Aorta (tissue), 5 donors: ENCODE results near the gene RBMS1. TPM values are rescaled to one million over a fixed set of nuclear protein-coding genes. Genes with fewer than 3 reads are reported as not detected.

Experiments
- ATAC-seq: fragments of 200-7000 bp; cut with Tn5 transposase; one replicate; pipeline ENCODE4 v1.9.1; 2022; ENCODE audit warnings: moderate library complexity; ENCODE audit not compliant: low FRiP score
- DNase-seq, 2 donors: peaks; one replicate each; pipeline ENCODE4 v3.0.0-alpha.2; 2020
- H3K27ac ChIP-seq, 2 donors: one replicate each; pipeline ENCODE4 v1.5.1; 2013; ENCODE audit warnings: low read length in 2 of 2, mild to moderate bottlenecking in 2 of 2, moderate library complexity in 2 of 2, control low read depth in 1 of 2, inconsistent platforms in 1 of 2, low read depth in 1 of 2
- H3K27me3 ChIP-seq, 2 donors: one replicate each; pipeline ENCODE4 v1.6.1; 2013; ENCODE audit warnings: control low read depth in 1 of 2, low read length in 1 of 2, mild to moderate bottlenecking in 1 of 2, moderate library complexity in 1 of 2; ENCODE audit not compliant: insufficient read depth in 2 of 2, control insufficient read depth in 1 of 2
- H3K36me3 ChIP-seq, 2 donors: one replicate each; pipeline ENCODE4 v1.6.1; 2013; ENCODE audit warnings: control low read depth in 1 of 2, low read length in 1 of 2, mild to moderate bottlenecking in 1 of 2; ENCODE audit not compliant: insufficient read depth in 2 of 2, control insufficient read depth in 1 of 2
- H3K4me1 ChIP-seq, 2 donors: one replicate each; pipeline ENCODE4 v1.6.1; 2013; ENCODE audit warnings: low read length in 2 of 2, control low read depth in 1 of 2, mild to moderate bottlenecking in 1 of 2, moderate library complexity in 1 of 2; ENCODE audit not compliant: insufficient read depth in 2 of 2, control insufficient read depth in 1 of 2
- H3K4me3 ChIP-seq, 2 donors: one replicate each; pipeline ENCODE4 v1.5.1; 2013; ENCODE audit warnings: low read length in 2 of 2, control low read depth in 1 of 2, mild to moderate bottlenecking in 1 of 2
- H3K9me3 ChIP-seq: one replicate; pipeline ENCODE4 v1.6.1; 2013; ENCODE audit warnings: mild to moderate bottlenecking, low read length; ENCODE audit not compliant: control insufficient read depth
- WGBS, 2 donors: extraction: QIAGEN DNeasy Blood & Tissue Kit; methylation state at CpG; one replicate each; pipeline ENCODE4 v1.1.7; 2013; 5-methylcytosine and 5-hydroxymethylcytosine counted together
- intact Hi-C, 2 donors: fragments of 100-400 bp; cut with DNase I; formaldehyde crosslinking; loops; one replicate each; pipeline versions ENCODE4 v1.14.2 to v1.15.0; 2022
- polyA plus RNA-seq, 2 donors: library from polyadenylated mRNA; stranded (reverse); fragments of 200-250 nt; gene quantifications; one replicate each; pipeline ENCODE4 v1.2.3, GENCODE V29; 2013
- total RNA-seq, 2 donors: library from RNA; stranded (reverse); fragmentation: NEBNext Ultra II Directional; extraction: Animal tissue kit (Norgen Biotek cat#: 25700); gene quantifications; one replicate each; pipeline ENCODE4 v1.2.1, GENCODE V29; 2021
- donor health status: healthy with polysubstance abuse.
- donor health status: Bipolar disorder and iron deficiency.
- donor health status: DM: no; HTN: no; CAD: no.
- donor health status: DM: no; HTN: no; CAD: no.
- donor health status: DM: yes; HTN: yes; CAD: no.

The RBMS1 gene
- total and polyA plus RNA-seq, 4 donors: 32.8 to 146 (median 99.3) TPM

GRCh38 chr2:160254189-160254762 lies 239.3 kb downstream of the RBMS1 start:
- DNase-seq: no peak
- no peak overlapping the region for H3K4me3 ChIP-seq
- intact Hi-C loops: loop anchor here in 1 of 2 donors (5.0 kb wide), 1 partner anchor 738 kb away; no protein-coding TSS in a partner anchor
- WGBS, 2 donors: 69 to 75% methylated on average over 6 of the region's 6 CpGs
- H3K27ac ChIP-seq: no peak overlapping the region
- ATAC-seq: no peak
- no peaks in the 10 kb centered on the region for H3K36me3 ChIP-seq
- H3K9me3 ChIP-seq: no peaks in the 10 kb centered on the region
- peaks cover 1 to 5% of the 10 kb centered on the region in 2 donors for H3K4me1 ChIP-seq
- no peaks in the 10 kb centered on the region for H3K27me3 ChIP-seq

DNA sequence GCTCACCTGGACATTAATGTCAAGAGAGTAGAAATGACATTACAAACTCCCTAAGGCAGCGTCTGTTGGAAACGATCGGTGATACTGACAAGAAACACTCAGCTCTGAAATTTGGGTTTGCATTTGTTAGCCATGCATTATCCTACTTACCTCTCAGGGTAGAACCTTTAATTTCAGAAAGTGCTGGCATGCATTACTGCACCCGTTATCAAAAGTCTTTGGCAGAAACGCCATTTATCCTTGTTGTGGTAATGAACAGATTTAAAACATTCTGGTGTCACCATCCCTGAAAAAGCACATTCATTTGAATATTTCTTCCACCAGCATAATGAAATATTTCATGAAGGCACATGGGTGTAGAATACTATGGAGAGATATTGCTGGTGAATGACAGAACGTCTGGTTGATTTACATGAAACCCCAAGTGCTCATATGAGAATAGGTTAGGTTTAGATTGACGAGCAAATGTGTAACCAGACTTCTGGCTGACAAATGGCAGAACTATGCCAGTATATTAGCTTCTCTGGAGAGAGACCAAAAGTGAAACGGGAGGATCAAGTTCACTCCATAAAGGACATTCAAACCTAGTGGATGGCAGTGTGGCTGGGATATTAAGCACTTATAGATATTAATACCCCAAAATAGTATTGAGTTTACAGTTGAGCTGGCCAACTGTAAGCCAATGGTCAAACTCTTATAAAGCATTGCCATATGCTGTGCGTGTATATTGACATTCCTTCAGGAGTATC lies 240.0 kb downstream of the RBMS1 start:
- WGBS, 2 donors: 43 to 45% methylated on average over 9 of the region's 9 CpGs
- peaks cover 1 to 5% of the 10 kb centered on the region in 2 donors for H3K4me1 ChIP-seq
- intact Hi-C loops: loop anchor here in 1 of 2 donors (5.0 kb wide), 1 partner anchor 739 kb away; no protein-coding TSS in a partner anchor
- no peak overlapping the region for H3K27ac ChIP-seq
- H3K36me3 ChIP-seq: no peaks in the 10 kb centered on the region
- no peaks in the 10 kb centered on the region for H3K27me3 ChIP-seq
- ATAC-seq (no peak), DNase-seq (no peak)
- no peaks in the 10 kb centered on the region for H3K9me3 ChIP-seq
- H3K4me3 ChIP-seq: no peak overlapping the region

GRCh38 chr2:160252900-160253299 lies 240.7 kb downstream of the RBMS1 start:
- Histone ChIP-seq H3K27ac (no peak overlapping the region), H3K4me1 (peaks cover 1 to 5% of the 10 kb centered on the region in 2 donors), H3K4me3 (no peak overlapping the region), H3K36me3 (no peaks in the 10 kb centered on the region), H3K9me3 (no peaks in the 10 kb centered on the region), H3K27me3 (no peaks in the 10 kb centered on the region)
- intact Hi-C loops: loop anchor here in 1 of 2 donors (5.0 kb wide), 1 partner anchor 739 kb away; no protein-coding TSS in a partner anchor
- DNase-seq (no peak), ATAC-seq (no peak)
- WGBS, 2 donors: 70 to 76% methylated on average over 1 of the region's 1 CpG

GRCh38 chr2:160252278-160252887 lies 241.2 kb downstream of the RBMS1 start:
- Histone ChIP-seq H3K27ac (no peak overlapping the region), H3K9me3 (no peaks in the 10 kb centered on the region), H3K4me3 (no peak overlapping the region), H3K27me3 (no peaks in the 10 kb centered on the region), H3K4me1 (peaks cover 1 to 5% of the 10 kb centered on the region in 2 donors), H3K36me3 (no peaks in the 10 kb centered on the region)
- WGBS, 2 donors: 3 to 6% methylated on average over 1 of the region's 1 CpG
- DNase-seq (no peak), ATAC-seq (peak; percentile 80)
- intact Hi-C loops: loop anchor here in 1 of 2 donors (5.0 kb wide), 1 partner anchor 740 kb away; no protein-coding TSS in a partner anchor

GRCh38 chr2:160251569-160251968 lies 242.0 kb downstream of the RBMS1 start:
- Histone ChIP-seq H3K27ac (peak overlapping the region in 1 of 2 donors; percentile 25), H3K4me1 (peaks cover 1 to 5% of the 10 kb centered on the region in 2 donors), H3K36me3 (no peaks in the 10 kb centered on the region), H3K9me3 (no peaks in the 10 kb centered on the region), H3K4me3 (no peak overlapping the region), H3K27me3 (no peaks in the 10 kb centered on the region)
- ATAC-seq: no peak
- intact Hi-C loops: loop anchor here in 1 of 2 donors (5.0 kb wide), 1 partner anchor 741 kb away; no protein-coding TSS in a partner anchor
- DNase-seq: no peak

DNA sequence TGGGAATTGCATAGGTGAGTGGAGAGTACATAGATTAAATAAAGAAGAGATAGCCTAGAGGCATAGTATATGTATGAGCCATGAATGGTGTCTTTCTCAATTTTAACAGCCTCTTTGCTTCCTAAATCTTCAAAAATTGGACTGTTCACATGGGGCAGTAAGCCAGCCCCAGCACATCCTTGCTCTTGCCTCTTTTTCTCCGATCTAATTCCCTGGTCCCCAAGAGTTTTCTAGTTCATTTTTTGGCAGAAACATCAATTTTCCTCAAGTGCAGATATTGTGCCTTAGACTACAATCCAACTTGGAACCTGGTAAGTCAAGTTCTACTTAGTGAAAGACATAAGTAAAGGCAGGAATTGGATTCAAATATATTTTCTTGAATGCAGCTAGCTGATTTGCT lies 243.7 kb downstream of the RBMS1 start:
- no peaks in the 10 kb centered on the region for H3K36me3 ChIP-seq
- no peaks in the 10 kb centered on the region for H3K9me3 ChIP-seq
- ATAC-seq: no peak
- intact Hi-C loops: loop anchor here (5.0 to 10.0 kb wide), 2 partner anchors 735 to 742 kb away; no protein-coding TSS in a partner anchor
- peaks cover 1 to 5% of the 10 kb centered on the region in 2 donors for H3K4me1 ChIP-seq
- no peak for DNase-seq
- 12 to 26% methylated on average over 1 of the region's 1 CpG for whole genome bisulfite sequencing, 2 donors
- no peaks in the 10 kb centered on the region for H3K27me3 ChIP-seq
- no peak overlapping the region for H3K27ac ChIP-seq
- H3K4me3 ChIP-seq: no peak overlapping the region

DNA sequence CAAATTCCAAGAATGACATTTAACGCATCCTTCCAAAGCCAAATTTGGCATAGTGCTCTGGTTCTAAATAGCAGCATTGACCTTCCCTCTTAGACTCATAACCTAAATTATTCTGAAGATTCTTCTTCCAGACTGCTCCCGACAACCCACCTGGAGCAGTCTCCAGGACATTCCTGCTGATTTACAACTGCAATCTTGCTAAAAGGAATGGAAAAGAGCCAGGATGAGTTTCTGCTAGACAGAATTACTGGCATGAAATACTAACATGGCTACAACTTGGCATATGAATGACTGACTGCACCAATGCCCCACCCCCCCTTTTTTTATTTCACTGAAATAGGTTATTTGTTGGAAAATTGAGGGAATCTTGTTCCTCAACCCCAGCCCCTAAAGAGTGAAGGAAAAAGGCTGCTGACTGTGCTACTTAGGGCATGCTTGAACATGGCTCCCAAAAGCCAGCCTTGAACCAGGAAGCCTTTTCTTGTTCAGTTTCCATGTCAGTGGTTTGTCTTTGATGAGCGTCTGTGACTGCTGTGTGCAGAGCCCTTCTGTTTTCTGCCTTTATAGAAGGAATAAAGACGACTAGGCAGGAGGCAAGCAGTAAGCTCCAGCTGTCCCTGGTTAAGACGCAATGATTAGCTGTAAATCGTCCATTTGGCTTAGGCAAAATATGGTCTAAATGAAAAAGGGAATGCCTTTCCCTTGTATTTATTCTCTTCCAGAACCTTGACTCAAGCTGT lies 246.1 kb downstream of the RBMS1 start:
- Histone ChIP-seq H3K9me3 (no peaks in the 10 kb centered on the region), H3K27me3 (no peaks in the 10 kb centered on the region), H3K27ac (no peak overlapping the region), H3K4me1 (peaks cover 3 to 5% of the 10 kb centered on the region in 2 donors), H3K36me3 (no peaks in the 10 kb centered on the region), H3K4me3 (no peak overlapping the region)
- ATAC-seq (no peak), DNase-seq (no peak)
- intact Hi-C loops: loop anchor here in 1 of 2 donors (10.0 kb wide), 1 partner anchor 737 kb away; no protein-coding TSS in a partner anchor
- WGBS, 2 donors: 89 to 92% methylated on average over 6 of the region's 6 CpGs

DNA sequence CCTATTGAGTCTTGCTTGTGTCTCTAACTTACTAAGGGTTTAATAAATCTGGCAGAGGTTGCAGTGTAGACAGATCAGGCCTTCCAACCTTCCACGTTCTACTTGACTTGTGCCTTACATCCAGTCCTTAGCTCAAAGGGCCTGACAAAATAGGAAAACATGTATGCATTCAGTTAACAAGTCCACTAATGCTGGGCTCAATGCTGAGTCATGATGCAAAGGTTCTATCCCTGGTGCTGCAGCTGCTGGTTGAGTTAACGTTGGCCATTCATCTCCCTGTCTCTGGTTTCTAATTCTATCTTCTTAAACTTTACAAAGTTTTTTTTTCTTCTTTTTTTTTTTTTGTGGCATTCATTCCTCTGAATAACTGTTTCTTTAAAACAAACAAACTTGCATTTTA lies 247.3 kb downstream of the RBMS1 start:
- Histone ChIP-seq H3K36me3 (no peaks in the 10 kb centered on the region), H3K4me1 (peaks cover 4 to 5% of the 10 kb centered on the region in 2 donors), H3K27me3 (no peaks in the 10 kb centered on the region), H3K27ac (no peak overlapping the region), H3K9me3 (no peaks in the 10 kb centered on the region), H3K4me3 (no peak overlapping the region)
- no peak for DNase-seq
- no peak for ATAC-seq
- intact Hi-C loops: loop anchor here in 1 of 2 donors (10.0 kb wide), 1 partner anchor 738 kb away; no protein-coding TSS in a partner anchor
- 62 to 70% methylated on average over 2 of the region's 2 CpGs for WGBS, 2 donors
